AG04449 (cell line): Measurements from ENCODE around the gene EIF3B.
"Not testable (repeated sequence)": the region's sequence is repeated elsewhere in the genome, so short reads cannot be mapped to it uniquely, and the experiment has no call there.

Experiments used
- CTCF ChIA-PET: fragments of 350-600 bp; formaldehyde crosslinking; extraction: SDS; loops from one replicate; lab custom pipeline; 2021; ENCODE audit warnings: antibody characterized with exemption; lab: Yijun Ruan, JAX
- POLR2A ChIA-PET: fragments of 400-600, 350-600 bp; formaldehyde crosslinking; extraction: SDS; loops from one replicate; lab custom pipeline; 2020; ENCODE audit warnings: antibody characterized with exemption, inconsistent platforms; lab: Yijun Ruan, JAX
- DNase-seq: peaks from one replicate; pipeline ENCODE4 v3.0.0-alpha.2; 2010; ENCODE audit warnings: low read depth, low spot score
- H3K4me3 ChIP-seq: 2 replicates; pipeline ENCODE4 v1.5.1; 2011; ENCODE audit warnings: low read depth, mild to moderate bottlenecking, control low read depth, low read length
- TF ChIP-seq, protein P1 (sequence below): IDR thresholded peaks from one replicate; pipeline ENCODE4 v1.5.1; 2011; ENCODE audit warnings: mild to moderate bottlenecking, moderate library complexity, low read length, control low read depth, inconsistent platforms; ENCODE audit not compliant: insufficient read depth; ENCODE audit errors: missing control alignments

EIF3B gene

GRCh38 chr7:2321020-2321419, 33.6 kb upstream of the EIF3B start:
- CTCF ChIA-PET = interaction anchor here (0.9 to 1.3 kb wide), 2 partner anchors 27 to 98 kb away, joined by 3 to 5 read pairs; no protein-coding TSS in a partner anchor
- no peak overlapping the region for H3K4me3 ChIP-seq
- TF ChIP-seq, protein P1, sequence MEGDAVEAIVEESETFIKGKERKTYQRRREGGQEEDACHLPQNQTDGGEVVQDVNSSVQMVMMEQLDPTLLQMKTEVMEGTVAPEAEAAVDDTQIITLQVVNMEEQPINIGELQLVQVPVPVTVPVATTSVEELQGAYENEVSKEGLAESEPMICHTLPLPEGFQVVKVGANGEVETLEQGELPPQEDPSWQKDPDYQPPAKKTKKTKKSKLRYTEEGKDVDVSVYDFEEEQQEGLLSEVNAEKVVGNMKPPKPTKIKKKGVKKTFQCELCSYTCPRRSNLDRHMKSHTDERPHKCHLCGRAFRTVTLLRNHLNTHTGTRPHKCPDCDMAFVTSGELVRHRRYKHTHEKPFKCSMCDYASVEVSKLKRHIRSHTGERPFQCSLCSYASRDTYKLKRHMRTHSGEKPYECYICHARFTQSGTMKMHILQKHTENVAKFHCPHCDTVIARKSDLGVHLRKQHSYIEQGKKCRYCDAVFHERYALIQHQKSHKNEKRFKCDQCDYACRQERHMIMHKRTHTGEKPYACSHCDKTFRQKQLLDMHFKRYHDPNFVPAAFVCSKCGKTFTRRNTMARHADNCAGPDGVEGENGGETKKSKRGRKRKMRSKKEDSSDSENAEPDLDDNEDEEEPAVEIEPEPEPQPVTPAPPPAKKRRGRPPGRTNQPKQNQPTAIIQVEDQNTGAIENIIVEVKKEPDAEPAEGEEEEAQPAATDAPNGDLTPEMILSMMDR = peak; percentile 34
- POLR2A ChIA-PET = no interaction called here
- DNase-seq = no peak

DNA sequence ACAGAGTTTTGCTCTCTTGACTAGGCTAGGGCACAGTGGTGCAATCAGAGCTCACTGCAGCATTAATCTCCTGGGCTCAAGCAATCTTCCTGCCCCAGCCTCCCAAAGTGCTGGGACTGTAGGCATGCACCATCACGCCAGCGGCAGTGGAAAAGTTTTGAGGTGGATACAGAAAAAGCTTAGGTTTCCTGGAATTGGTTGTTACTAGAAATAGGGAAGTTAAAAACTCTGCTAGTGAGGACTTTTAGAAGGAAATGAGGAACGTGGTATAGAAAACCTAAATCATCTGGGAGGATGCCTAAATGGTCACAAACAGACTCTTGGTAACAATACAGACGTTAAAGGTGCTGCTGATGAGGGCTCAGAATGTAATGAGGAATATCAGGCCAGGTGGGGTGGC, 29.5 kb upstream of the EIF3B start:
- H3K4me3 ChIP-seq = no peak overlapping the region
- no peak for DNase-seq
- ChIA-PET CTCF (interaction anchor here (1.2 to 2.2 kb wide), 2 partner anchors 20 to 23 kb away, joined by 3 to 6 read pairs; no protein-coding TSS in a partner anchor), POLR2A (no interaction called here)
- TF ChIP-seq, protein P1 = no peak

DNA sequence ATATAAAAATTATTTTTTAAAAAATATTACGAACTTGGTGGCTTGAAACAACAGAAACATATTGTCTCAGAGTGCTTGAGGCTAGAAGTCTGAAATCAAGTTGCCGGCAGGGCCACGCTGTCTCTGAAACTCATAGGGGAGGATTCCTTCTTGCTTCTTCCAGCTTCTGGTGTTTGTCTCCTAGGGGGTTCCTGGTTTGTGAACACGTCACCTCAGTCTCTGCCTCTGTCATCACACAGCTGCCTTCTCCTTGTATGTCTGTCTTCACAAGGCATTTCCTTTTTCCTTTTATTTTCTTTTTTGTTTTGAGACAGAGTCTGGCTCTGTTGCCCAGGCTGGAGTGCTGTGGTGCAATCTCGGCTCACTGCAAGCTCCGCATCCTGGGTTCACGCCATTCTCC, 27.7 kb upstream of the EIF3B start:
- ChIA-PET CTCF (interaction anchor here (1.0 kb wide), 1 partner anchor 23 kb away, joined by 3 read pairs; no protein-coding TSS in a partner anchor), POLR2A (no interaction called here)
- no peak for DNase-seq
- no peak overlapping the region for H3K4me3 ChIP-seq
- TF ChIP-seq, protein P1 = no peak

DNA sequence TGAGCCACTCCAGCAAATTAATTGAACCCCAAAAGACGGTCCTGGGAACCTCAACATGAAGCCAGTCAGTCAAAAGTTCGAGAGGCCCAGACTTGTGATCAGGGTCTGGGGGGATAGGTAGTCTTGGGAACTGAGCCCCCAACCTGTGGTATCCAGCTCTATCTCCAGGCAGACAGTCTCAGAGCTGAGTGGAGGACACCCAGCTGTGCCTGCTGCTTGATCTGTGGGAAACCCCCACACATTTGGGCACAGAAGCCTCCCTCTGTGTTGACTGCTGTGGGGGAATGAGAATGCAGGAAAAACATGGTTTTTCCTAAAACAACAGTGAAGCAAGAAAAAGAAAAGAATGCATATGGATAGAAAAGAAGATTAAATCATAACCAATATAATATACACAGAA, 24.1 kb upstream of the EIF3B start:
- no peak overlapping the region for H3K4me3 ChIP-seq
- POLR2A ChIA-PET = no interaction called here
- TF ChIP-seq, protein P1 = no peak
- no peak for DNase-seq
- CTCF ChIA-PET = no interaction called here

- CTCF ChIA-PET = no interaction called here
- DNase-seq = no peak
- no peak overlapping the region for H3K4me3 ChIP-seq
- POLR2A ChIA-PET = no interaction called here
- TF ChIP-seq, protein P1 = no peak
These were observed 22.9 kb upstream of the EIF3B start for GRCh38 chr7:2331707-2332106.

GRCh38 chr7:2332606-2333231, 21.9 kb upstream of the EIF3B start:
- CTCF ChIA-PET = interaction anchor here (0.8 kb wide), 1 partner anchor 15 kb away, joined by 3 read pairs; no protein-coding TSS in a partner anchor
- POLR2A ChIA-PET, DNase-seq, H3K4me3 ChIP-seq: not testable (repeated sequence)
